ENCODE results near the gene CTNNBL1.

- TF ChIP-seq EZH2 (IDR thresholded peaks at IDR 0.05) (no peak), POLR2AphosphoS5 (IDR thresholded peaks at IDR 0.05; ENCODE audit: borderline replicate concordance, low read depth, low read length) (no peak), FOXP2 (optimal IDR thresholded peaks at IDR 0.05; ENCODE audit: control extremely low read depth, extremely low read length, insufficient read depth) (no peak)
Observed at GRCh38 chr20:37845241-37845681, 151.4 kb downstream of the CTNNBL1 start.
